Endothelial cell (in vitro differentiated cells): Measurements from ENCODE around the gene ARHGAP26. TPM values are rescaled to one million over a fixed set of nuclear protein-coding genes. Genes with fewer than 3 reads are reported as not detected.

Source experiments
- DNase-seq: peaks from one replicate; pipeline ENCODE4 v3.0.0; 2021; ENCODE audit warnings: low spot score
- H3K27ac Mint-ChIP-seq: one replicate; pipeline ENCODE4 v1.8.0; 2021; ENCODE audit warnings: mixed read lengths, inconsistent platforms; ENCODE audit not compliant: unreplicated experiment
- H3K27me3 Mint-ChIP-seq: one replicate; pipeline ENCODE4 v1.8.0; 2021; ENCODE audit warnings: mild to moderate bottlenecking, moderate library complexity, mixed read lengths, inconsistent platforms; ENCODE audit not compliant: unreplicated experiment
- H3K36me3 Mint-ChIP-seq: one replicate; pipeline ENCODE4 v1.8.0; 2021; ENCODE audit warnings: mild to moderate bottlenecking, low read depth, mixed read lengths, inconsistent platforms; ENCODE audit not compliant: unreplicated experiment
- H3K4me1 Mint-ChIP-seq: one replicate; pipeline ENCODE4 v1.8.0; 2021; ENCODE audit warnings: mild to moderate bottlenecking, mixed read lengths, inconsistent platforms; ENCODE audit not compliant: unreplicated experiment
- H3K4me3 Mint-ChIP-seq: one replicate; pipeline ENCODE4 v1.8.0; 2021; ENCODE audit warnings: mild to moderate bottlenecking, mixed read lengths, inconsistent platforms; ENCODE audit not compliant: unreplicated experiment
- H3K9me3 Mint-ChIP-seq: one replicate; pipeline ENCODE4 v1.8.0; 2021; ENCODE audit warnings: mixed read lengths, inconsistent platforms; ENCODE audit not compliant: unreplicated experiment
- total RNA-seq: library from RNA; stranded (reverse); fragmentation: NEBNext Ultra II Directional; extraction: Animal tissue kit (Norgen Biotek cat#: 25700); gene quantifications from one replicate; pipeline ENCODE4 v1.2.1, GENCODE V29; 2021; ENCODE audit not compliant: unreplicated experiment
- TF ChIP-seq, protein P1 (sequence below): fragments of 200-600 bp; sonication (generic); IDR thresholded peaks from one replicate; pipeline ENCODE4 v1.5.0; 2021; ENCODE audit warnings: antibody characterized with exemption; ENCODE audit not compliant: unreplicated experiment

ARHGAP26 gene
- total RNA-seq, 1 donor from 2014 or later = 81.5 TPM

DNA sequence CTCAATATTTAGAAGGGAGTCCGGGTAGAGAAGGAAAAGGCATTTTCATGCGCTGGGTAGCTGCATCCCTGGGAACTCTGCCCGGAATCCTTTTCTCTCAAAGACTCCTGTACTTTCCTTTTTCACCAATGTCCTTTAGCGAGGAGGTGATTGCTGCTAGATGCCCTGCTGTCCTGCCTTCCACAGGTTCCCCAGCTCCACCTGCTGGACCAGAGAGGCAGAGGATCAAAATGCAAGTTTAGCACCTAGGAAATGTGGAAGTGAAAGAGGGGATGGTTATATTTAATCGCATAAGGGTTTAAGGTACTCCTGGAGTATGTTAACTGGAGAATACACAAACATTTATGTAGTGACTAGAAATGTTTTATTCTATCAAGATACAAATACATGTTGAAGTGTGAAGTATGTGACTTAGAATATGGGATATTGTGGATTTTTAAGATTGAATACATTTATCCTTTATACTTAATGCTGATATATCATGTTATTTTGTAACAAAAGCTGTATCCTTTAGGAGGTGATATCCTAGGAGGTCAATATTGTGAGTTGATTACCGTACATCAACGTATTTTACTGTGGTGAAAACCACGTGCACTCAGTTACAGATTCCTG is 145.7 kb downstream of the ARHGAP26 start:
- Mint-ChIP-seq H3K27me3 (peaks cover 4% of the 10 kb centered on the region), H3K36me3 (peaks cover 38% of the 10 kb centered on the region), H3K4me3 (peak overlapping the region; percentile 37), H3K27ac (peak overlapping the region; percentile 36), H3K4me1 (peaks cover 8% of the 10 kb centered on the region), H3K9me3 (no peaks in the 10 kb centered on the region)
- peak; percentile 48 for DNase-seq
- TF ChIP-seq, protein P1, sequence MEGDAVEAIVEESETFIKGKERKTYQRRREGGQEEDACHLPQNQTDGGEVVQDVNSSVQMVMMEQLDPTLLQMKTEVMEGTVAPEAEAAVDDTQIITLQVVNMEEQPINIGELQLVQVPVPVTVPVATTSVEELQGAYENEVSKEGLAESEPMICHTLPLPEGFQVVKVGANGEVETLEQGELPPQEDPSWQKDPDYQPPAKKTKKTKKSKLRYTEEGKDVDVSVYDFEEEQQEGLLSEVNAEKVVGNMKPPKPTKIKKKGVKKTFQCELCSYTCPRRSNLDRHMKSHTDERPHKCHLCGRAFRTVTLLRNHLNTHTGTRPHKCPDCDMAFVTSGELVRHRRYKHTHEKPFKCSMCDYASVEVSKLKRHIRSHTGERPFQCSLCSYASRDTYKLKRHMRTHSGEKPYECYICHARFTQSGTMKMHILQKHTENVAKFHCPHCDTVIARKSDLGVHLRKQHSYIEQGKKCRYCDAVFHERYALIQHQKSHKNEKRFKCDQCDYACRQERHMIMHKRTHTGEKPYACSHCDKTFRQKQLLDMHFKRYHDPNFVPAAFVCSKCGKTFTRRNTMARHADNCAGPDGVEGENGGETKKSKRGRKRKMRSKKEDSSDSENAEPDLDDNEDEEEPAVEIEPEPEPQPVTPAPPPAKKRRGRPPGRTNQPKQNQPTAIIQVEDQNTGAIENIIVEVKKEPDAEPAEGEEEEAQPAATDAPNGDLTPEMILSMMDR = peak; percentile 23

GRCh38 chr5:142918959-142919635 is 148.9 kb downstream of the ARHGAP26 start:
- peaks cover 4% of the 10 kb centered on the region for H3K27me3 Mint-ChIP-seq
- peaks cover 26% of the 10 kb centered on the region for H3K4me1 Mint-ChIP-seq
- no peak overlapping the region for H3K4me3 Mint-ChIP-seq
- TF ChIP-seq, protein P1 = no peak
- peaks cover 18% of the 10 kb centered on the region for H3K36me3 Mint-ChIP-seq
- no peak overlapping the region for H3K27ac Mint-ChIP-seq
- no peaks in the 10 kb centered on the region for H3K9me3 Mint-ChIP-seq
- no peak for DNase-seq

DNA sequence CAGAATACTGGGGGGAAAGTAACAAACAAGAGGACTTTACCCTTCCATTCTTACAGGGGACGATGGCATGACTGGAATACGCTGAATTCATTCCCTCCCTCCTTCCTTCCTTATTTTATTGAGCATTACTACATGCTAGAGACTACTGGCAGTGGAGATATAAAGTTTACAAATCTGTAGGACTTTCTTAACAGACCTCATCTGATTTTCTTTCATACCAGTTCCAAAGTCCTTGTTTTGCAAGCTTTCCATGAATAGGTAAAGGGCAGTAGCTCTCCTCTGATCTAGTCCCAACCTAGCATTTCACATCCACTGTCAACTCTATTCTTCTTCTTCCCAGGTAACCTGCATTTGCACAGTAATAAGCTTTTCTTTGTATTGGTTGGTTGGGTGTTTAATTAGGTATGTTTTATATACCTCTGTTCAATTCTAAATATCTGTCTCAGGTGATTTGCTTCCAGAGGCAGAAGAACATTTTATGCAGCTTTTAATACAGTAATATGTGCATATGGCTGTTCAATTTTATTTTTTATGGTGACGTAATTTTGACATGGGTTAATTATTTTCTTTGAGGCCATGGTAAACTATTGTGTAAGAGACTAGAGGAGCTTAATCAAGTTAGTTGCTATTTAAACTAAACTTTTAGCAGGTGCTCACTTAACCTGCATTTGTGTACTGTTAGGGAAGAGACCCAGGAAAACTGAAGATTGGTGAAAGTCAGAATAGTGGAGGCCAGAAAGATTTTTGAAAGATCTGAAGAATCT is 150.9 kb downstream of the ARHGAP26 start:
- Mint-ChIP-seq H3K9me3 (no peaks in the 10 kb centered on the region), H3K4me3 (no peak overlapping the region), H3K36me3 (peaks cover 14% of the 10 kb centered on the region), H3K4me1 (peaks cover 37% of the 10 kb centered on the region), H3K27me3 (peaks cover 6% of the 10 kb centered on the region), H3K27ac (no peak overlapping the region)
- TF ChIP-seq, protein P1 = no peak
- DNase-seq = no peak

DNA sequence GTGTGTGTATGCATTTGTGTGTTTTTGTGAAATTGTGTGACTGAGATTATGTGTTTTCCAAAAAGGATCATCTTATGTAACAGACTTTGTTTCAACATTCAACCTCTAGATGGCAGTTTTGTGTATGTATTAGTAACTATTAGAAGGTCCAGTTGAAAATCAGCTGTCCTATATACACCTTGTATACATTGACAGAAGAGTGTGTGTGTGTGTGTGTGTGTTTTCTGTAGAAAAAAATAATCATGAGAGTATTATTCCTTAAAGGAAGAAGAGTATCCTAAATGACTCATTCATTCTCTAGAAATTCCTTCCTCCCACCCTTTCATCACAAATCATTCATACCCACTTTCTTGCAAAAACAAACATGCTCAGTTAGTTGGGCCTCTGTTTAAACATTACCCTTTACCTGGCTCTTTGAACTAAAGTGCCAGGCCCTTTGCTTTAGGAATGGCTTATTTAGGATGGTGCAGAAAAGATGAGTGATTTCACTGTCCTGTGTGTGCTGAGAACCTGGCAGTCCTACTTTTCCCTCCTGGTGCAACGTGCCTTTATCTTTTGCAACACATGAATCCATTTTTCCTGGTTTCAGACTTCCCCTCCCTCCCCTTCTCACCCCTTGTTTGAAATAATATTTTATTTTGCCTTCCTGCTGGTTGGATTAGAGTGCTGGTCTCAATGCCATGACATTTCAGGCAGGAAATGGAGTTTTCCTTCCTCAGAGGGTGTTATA is 152.2 kb downstream of the ARHGAP26 start:
- TF ChIP-seq, protein P1 = no peak
- Mint-ChIP-seq H3K4me3 (no peak overlapping the region), H3K9me3 (no peaks in the 10 kb centered on the region), H3K27me3 (peaks cover 4% of the 10 kb centered on the region), H3K27ac (peak overlapping the region; percentile 58), H3K4me1 (peaks cover 41% of the 10 kb centered on the region), H3K36me3 (peaks cover 10% of the 10 kb centered on the region)
- no peak for DNase-seq
